ENCODE results near the gene LENG1. TPM values are rescaled to one million over a fixed set of nuclear protein-coding genes. Genes with fewer than 3 reads are reported as not detected.

LENG1 gene
- total and polyA plus RNA-seq, 9 of the 15 experiments (the other 6 are each of a cell fraction or from before 2014, with no cell fraction given): 0.30 to 10.5 (median 4.7) TPM

DNA sequence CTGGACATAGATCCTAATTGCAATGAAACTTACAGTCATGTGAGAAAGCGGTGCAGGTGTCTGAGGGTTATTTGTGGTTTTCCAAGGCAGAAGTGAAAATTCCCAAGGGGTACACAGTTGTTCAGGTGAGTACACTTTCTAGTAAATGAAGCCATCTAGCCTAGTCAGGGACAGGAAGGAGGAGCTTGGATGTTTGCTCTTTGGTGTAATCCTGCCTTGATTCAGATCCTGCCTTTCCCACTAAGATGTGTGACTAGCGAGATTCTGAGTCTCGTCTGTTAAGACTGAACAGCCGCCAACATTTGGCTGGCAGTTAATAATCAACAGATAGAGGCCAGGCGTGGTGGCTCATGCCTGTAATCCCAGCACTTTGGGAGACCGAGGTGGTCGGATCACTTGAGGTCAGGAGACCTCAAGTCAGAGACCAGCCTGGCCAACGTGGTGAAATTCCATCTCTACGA is 43.7 kb upstream of the LENG1 start (continued):
- TF ChIP-seq SMAD3 (CRISPR knock-in tag; conservative IDR thresholded peaks at IDR 0.05) (no peak), RBFOX2 (IDR thresholded peaks at IDR 0.05; ENCODE audit: low read depth, low read length) (peak; percentile 7), E2F1 (CRISPR knock-in tag; IDR thresholded peaks at IDR 0.05) (no peak), POLR2A (conservative IDR thresholded peaks at IDR 0.05) (0 out of 2 replicates have a peak, but pooled peaks have one; percentile 49), SRSF9 (IDR thresholded peaks at IDR 0.05; ENCODE audit: borderline replicate concordance, low read depth, low read length) (no peak), SMAD4 (CRISPR knock-in tag; conservative IDR thresholded peaks at IDR 0.05) (no peak), SMARCC2 (IDR thresholded peaks at IDR 0.05; ENCODE audit: low read depth) (no peak), TBL1XR1 (IDR thresholded peaks at IDR 0.05; ENCODE audit: low read length in 2 of 2) (peak in 1 of 2 experiments; percentile 62; a peak in 1 of 4 replicates), JUN (IDR thresholded peaks at IDR 0.05; ENCODE audit: borderline replicate concordance, low read depth, low read length) (no peak), JUN (CRISPR knock-in tag; IDR thresholded peaks at IDR 0.05; ENCODE audit: borderline replicate concordance) (no peak), HMGXB4 (CRISPR knock-in tag; IDR thresholded peaks at IDR 0.05) (0 out of 2 replicates have a peak, but pooled peaks have one; percentile 21), CREB5 (CRISPR knock-in tag; IDR thresholded peaks at IDR 0.05) (no peak), RB1 (IDR thresholded peaks at IDR 0.05; ENCODE audit: low read depth) (no peak)
- TF ChIP-seq, protein P1, sequence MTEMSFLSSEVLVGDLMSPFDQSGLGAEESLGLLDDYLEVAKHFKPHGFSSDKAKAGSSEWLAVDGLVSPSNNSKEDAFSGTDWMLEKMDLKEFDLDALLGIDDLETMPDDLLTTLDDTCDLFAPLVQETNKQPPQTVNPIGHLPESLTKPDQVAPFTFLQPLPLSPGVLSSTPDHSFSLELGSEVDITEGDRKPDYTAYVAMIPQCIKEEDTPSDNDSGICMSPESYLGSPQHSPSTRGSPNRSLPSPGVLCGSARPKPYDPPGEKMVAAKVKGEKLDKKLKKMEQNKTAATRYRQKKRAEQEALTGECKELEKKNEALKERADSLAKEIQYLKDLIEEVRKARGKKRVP (CRISPR knock-in tag; IDR thresholded peaks at IDR 0.05): no peak
- TF ChIP-seq, protein P2, sequence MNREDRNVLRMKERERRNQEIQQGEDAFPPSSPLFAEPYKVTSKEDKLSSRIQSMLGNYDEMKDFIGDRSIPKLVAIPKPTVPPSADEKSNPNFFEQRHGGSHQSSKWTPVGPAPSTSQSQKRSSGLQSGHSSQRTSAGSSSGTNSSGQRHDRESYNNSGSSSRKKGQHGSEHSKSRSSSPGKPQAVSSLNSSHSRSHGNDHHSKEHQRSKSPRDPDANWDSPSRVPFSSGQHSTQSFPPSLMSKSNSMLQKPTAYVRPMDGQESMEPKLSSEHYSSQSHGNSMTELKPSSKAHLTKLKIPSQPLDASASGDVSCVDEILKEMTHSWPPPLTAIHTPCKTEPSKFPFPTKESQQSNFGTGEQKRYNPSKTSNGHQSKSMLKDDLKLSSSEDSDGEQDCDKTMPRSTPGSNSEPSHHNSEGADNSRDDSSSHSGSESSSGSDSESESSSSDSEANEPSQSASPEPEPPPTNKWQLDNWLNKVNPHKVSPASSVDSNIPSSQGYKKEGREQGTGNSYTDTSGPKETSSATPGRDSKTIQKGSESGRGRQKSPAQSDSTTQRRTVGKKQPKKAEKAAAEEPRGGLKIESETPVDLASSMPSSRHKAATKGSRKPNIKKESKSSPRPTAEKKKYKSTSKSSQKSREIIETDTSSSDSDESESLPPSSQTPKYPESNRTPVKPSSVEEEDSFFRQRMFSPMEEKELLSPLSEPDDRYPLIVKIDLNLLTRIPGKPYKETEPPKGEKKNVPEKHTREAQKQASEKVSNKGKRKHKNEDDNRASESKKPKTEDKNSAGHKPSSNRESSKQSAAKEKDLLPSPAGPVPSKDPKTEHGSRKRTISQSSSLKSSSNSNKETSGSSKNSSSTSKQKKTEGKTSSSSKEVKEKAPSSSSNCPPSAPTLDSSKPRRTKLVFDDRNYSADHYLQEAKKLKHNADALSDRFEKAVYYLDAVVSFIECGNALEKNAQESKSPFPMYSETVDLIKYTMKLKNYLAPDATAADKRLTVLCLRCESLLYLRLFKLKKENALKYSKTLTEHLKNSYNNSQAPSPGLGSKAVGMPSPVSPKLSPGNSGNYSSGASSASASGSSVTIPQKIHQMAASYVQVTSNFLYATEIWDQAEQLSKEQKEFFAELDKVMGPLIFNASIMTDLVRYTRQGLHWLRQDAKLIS (CRISPR knock-in tag; IDR thresholded peaks at IDR 0.05): 0 out of 2 replicates have a peak, but pooled peaks have one; percentile 37
- TF ChIP-seq, protein P3, sequence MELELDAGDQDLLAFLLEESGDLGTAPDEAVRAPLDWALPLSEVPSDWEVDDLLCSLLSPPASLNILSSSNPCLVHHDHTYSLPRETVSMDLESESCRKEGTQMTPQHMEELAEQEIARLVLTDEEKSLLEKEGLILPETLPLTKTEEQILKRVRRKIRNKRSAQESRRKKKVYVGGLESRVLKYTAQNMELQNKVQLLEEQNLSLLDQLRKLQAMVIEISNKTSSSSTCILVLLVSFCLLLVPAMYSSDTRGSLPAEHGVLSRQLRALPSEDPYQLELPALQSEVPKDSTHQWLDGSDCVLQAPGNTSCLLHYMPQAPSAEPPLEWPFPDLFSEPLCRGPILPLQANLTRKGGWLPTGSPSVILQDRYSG (tag; conservative IDR thresholded peaks at IDR 0.05; ENCODE audit: low read depth): no peak
- TF ChIP-seq, protein P4, sequence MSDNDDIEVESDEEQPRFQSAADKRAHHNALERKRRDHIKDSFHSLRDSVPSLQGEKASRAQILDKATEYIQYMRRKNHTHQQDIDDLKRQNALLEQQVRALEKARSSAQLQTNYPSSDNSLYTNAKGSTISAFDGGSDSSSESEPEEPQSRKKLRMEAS (CRISPR knock-in tag; IDR thresholded peaks at IDR 0.05): no peak

Measured in K562 (cell line).